Measurements from ENCODE around the gene TRPM6. TPM values are rescaled to one million over a fixed set of nuclear protein-coding genes. Genes with fewer than 3 reads are reported as not detected.

Gene TRPM6
- total and polyA plus RNA-seq, 2 experiments from 2014 or later = 0.23 to 0.87 TPM

- no peak for TF ChIP-seq POLR2AphosphoS5 (IDR thresholded peaks at IDR 0.05; ENCODE audit: low read depth)
- TF ChIP-seq, protein P1, sequence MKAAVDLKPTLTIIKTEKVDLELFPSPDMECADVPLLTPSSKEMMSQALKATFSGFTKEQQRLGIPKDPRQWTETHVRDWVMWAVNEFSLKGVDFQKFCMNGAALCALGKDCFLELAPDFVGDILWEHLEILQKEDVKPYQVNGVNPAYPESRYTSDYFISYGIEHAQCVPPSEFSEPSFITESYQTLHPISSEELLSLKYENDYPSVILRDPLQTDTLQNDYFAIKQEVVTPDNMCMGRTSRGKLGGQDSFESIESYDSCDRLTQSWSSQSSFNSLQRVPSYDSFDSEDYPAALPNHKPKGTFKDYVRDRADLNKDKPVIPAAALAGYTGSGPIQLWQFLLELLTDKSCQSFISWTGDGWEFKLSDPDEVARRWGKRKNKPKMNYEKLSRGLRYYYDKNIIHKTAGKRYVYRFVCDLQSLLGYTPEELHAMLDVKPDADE (IDR thresholded peaks at IDR 0.05) = no peak
- no peak for TF ChIP-seq NANOG (IDR thresholded peaks at IDR 0.05; ENCODE audit: borderline replicate concordance)
- TF ChIP-seq, protein P2, sequence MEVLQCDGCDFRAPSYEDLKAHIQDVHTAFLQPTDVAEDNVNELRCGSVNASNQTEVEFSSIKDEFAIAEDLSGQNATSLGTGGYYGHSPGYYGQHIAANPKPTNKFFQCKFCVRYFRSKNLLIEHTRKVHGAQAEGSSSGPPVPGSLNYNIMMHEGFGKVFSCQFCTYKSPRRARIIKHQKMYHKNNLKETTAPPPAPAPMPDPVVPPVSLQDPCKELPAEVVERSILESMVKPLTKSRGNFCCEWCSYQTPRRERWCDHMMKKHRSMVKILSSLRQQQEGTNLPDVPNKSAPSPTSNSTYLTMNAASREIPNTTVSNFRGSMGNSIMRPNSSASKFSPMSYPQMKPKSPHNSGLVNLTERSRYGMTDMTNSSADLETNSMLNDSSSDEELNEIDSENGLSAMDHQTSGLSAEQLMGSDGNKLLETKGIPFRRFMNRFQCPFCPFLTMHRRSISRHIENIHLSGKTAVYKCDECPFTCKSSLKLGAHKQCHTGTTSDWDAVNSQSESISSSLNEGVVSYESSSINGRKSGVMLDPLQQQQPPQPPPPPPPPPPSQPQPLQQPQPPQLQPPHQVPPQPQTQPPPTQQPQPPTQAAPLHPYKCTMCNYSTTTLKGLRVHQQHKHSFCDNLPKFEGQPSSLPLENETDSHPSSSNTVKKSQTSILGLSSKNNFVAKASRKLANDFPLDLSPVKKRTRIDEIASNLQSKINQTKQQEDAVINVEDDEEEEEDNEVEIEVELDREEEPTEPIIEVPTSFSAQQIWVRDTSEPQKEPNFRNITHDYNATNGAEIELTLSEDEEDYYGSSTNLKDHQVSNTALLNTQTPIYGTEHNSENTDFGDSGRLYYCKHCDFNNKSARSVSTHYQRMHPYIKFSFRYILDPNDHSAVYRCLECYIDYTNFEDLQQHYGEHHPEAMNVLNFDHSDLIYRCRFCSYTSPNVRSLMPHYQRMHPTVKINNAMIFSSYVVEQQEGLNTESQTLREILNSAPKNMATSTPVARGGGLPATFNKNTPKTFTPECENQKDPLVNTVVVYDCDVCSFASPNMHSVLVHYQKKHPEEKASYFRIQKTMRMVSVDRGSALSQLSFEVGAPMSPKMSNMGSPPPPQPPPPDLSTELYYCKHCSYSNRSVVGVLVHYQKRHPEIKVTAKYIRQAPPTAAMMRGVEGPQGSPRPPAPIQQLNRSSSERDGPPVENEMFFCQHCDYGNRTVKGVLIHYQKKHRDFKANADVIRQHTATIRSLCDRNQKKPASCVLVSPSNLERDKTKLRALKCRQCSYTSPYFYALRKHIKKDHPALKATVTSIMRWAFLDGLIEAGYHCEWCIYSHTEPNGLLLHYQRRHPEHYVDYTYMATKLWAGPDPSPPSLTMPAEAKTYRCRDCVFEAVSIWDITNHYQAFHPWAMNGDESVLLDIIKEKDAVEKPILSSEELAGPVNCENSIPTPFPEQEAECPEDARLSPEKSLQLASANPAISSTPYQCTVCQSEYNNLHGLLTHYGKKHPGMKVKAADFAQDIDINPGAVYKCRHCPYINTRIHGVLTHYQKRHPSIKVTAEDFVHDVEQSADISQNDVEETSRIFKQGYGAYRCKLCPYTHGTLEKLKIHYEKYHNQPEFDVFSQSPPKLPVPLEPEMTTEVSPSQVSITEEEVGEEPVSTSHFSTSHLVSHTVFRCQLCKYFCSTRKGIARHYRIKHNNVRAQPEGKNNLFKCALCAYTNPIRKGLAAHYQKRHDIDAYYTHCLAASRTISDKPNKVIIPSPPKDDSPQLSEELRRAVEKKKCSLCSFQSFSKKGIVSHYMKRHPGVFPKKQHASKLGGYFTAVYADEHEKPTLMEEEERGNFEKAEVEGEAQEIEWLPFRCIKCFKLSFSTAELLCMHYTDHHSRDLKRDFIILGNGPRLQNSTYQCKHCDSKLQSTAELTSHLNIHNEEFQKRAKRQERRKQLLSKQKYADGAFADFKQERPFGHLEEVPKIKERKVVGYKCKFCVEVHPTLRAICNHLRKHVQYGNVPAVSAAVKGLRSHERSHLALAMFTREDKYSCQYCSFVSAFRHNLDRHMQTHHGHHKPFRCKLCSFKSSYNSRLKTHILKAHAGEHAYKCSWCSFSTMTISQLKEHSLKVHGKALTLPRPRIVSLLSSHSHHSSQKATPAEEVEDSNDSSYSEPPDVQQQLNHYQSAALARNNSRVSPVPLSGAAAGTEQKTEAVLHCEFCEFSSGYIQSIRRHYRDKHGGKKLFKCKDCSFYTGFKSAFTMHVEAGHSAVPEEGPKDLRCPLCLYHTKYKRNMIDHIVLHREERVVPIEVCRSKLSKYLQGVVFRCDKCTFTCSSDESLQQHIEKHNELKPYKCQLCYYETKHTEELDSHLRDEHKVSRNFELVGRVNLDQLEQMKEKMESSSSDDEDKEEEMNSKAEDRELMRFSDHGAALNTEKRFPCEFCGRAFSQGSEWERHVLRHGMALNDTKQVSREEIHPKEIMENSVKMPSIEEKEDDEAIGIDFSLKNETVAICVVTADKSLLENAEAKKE (CRISPR knock-in tag; IDR thresholded peaks at IDR 0.05) = no peak
These were observed 30.7 kb downstream of the TRPM6 start (continued) for GRCh38 chr9:74856989-74857388.

GRCh38 chr9:74855072-74855471 is 32.6 kb downstream of the TRPM6 start:
- Histone ChIP-seq H3K27ac (ENCODE audit: low read depth) (no peak overlapping the region), H3K4me2 (no peak overlapping the region), H3K79me2 (replicated peaks; ENCODE audit: insufficient read depth) (no peaks in the 10 kb centered on the region), H3K4me1 (ENCODE audit: insufficient read depth) (no peaks in the 10 kb centered on the region), H3K36me3 (ENCODE audit: insufficient read depth) (no peaks in the 10 kb centered on the region), H3K9me2 (ENCODE audit: insufficient read depth) (no peaks in the 10 kb centered on the region), H3K27me3 (ENCODE audit: insufficient read depth) (no peaks in the 10 kb centered on the region), H2AFZ (no peak overlapping the region), H4K20me1 (replicated peaks; ENCODE audit: insufficient read depth) (no peaks in the 10 kb centered on the region), H3F3A (replicated peaks; ENCODE audit: low read depth) (no peaks in the 10 kb centered on the region), H3K4me3 (no peak overlapping the region)
- DNase-seq (ENCODE audit: low spot score) (no peak), ATAC-seq (no peak)
- Mint-ChIP-seq H3K27ac (no peak overlapping the region), H3K36me3 (ENCODE audit: low read depth) (no peaks in the 10 kb centered on the region), H3K27me3 (ENCODE audit: insufficient read depth, low read depth, poor library complexity) (no peaks in the 10 kb centered on the region), H3K4me3 (no peak overlapping the region), H3K4me1 (peaks cover 5% of the 10 kb centered on the region; the same call in 1 of the 3 replicates), H3K9me3 (no peaks in the 10 kb centered on the region)
- TF ChIP-seq NANOG (IDR thresholded peaks at IDR 0.05; ENCODE audit: borderline replicate concordance) (no peak), ZNF331 (CRISPR knock-in tag; IDR thresholded peaks at IDR 0.05; ENCODE audit: low read depth) (no peak), REST (IDR thresholded peaks at IDR 0.05; ENCODE audit: unreplicated experiment) (no peak)
- TF ChIP-seq, protein P3, sequence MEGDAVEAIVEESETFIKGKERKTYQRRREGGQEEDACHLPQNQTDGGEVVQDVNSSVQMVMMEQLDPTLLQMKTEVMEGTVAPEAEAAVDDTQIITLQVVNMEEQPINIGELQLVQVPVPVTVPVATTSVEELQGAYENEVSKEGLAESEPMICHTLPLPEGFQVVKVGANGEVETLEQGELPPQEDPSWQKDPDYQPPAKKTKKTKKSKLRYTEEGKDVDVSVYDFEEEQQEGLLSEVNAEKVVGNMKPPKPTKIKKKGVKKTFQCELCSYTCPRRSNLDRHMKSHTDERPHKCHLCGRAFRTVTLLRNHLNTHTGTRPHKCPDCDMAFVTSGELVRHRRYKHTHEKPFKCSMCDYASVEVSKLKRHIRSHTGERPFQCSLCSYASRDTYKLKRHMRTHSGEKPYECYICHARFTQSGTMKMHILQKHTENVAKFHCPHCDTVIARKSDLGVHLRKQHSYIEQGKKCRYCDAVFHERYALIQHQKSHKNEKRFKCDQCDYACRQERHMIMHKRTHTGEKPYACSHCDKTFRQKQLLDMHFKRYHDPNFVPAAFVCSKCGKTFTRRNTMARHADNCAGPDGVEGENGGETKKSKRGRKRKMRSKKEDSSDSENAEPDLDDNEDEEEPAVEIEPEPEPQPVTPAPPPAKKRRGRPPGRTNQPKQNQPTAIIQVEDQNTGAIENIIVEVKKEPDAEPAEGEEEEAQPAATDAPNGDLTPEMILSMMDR (conservative IDR thresholded peaks at IDR 0.05; ENCODE audit: low read depth in 2 of 2) = no peak
